Small intestine (tissue), 7 donors: Measurements from ENCODE around the gene RPS6KA5. TPM values are rescaled to one million over a fixed set of nuclear protein-coding genes. Genes with fewer than 3 reads are reported as not detected.

Experiments used
- DNase-seq, 2 donors: peaks; one replicate each; pipeline versions ENCODE4 v3.0.0 to v3.0.0-alpha.2; 2013
- FAIRE-seq: peaks from 2 replicates; lab custom pipeline; 2012; peaks lifted over from hg19 to GRCh38; lab: Jason Lieb, UNC
- H3K27ac ChIP-seq, 3 donors: one replicate each; pipeline ENCODE4 v1.5.1; 2013; ENCODE audit warnings: low read length in 2 of 3, mild to moderate bottlenecking in 2 of 3, control low read depth in 1 of 3, inconsistent platforms in 1 of 3, low read depth in 1 of 3, moderate library complexity in 1 of 3
- H3K27me3 ChIP-seq, 3 donors: one replicate each; pipeline ENCODE4 v1.6.1; 2013; ENCODE audit warnings: low read length in 3 of 3, inconsistent platforms in 1 of 3; ENCODE audit not compliant: control insufficient read depth in 3 of 3, insufficient read depth in 3 of 3
- H3K36me3 ChIP-seq, 3 donors: one replicate each; pipeline ENCODE4 v1.6.1; 2013; ENCODE audit warnings: low read length in 3 of 3, inconsistent platforms in 1 of 3, low read depth in 1 of 3, mild to moderate bottlenecking in 1 of 3, moderate library complexity in 1 of 3; ENCODE audit not compliant: control insufficient read depth in 3 of 3, insufficient read depth in 2 of 3
- H3K4me1 ChIP-seq, 3 donors: one replicate each; pipeline ENCODE4 v1.6.1; 2013; ENCODE audit warnings: low read length in 2 of 3, inconsistent platforms in 1 of 3, low read depth in 1 of 3, mild to moderate bottlenecking in 1 of 3, moderate library complexity in 1 of 3; ENCODE audit not compliant: control insufficient read depth in 3 of 3, insufficient read depth in 2 of 3
- H3K4me3 ChIP-seq, 3 donors: one replicate each; pipeline ENCODE4 v1.5.1; 2013; ENCODE audit warnings: low read length in 3 of 3, control low read depth in 1 of 3, inconsistent platforms in 1 of 3, low read depth in 1 of 3, mild to moderate bottlenecking in 1 of 3, moderate library complexity in 1 of 3
- H3K9me3 ChIP-seq, 2 donors: one replicate each; pipeline ENCODE4 v1.6.1; 2013; ENCODE audit warnings: low read depth in 1 of 2, low read length in 1 of 2; ENCODE audit not compliant: control insufficient read depth in 2 of 2, insufficient read depth in 1 of 2
- WGBS, 3 donors: extraction: QIAGEN DNeasy Blood & Tissue Kit; methylation state at CpG; one replicate each; pipeline ENCODE4 v1.1.7; 2013; 5-methylcytosine and 5-hydroxymethylcytosine counted together
- polyA plus RNA-seq, 4 donors: library from polyadenylated mRNA; stranded (reverse) in 3 of 4; unstranded in 1 of 4; fragments of 200-250 nt in 3 of 4; fragments of 120-200 nt in 1 of 4; gene quantifications; one replicate each; pipeline versions ENCODE4 v1.2.1 to v1.2.3, GENCODE V29; 2013
- donor health status: healthy with polysubstance abuse.
- donor health status: control.
- donor health status: control.
- donor health status: Bipolar disorder and iron deficiency.
- donor health status: healthy.

RPS6KA5 gene
- polyA plus RNA-seq, 4 donors = 1.9 to 9.5 (median 3.8) TPM

- Histone ChIP-seq H3K9me3 (no peaks in the 10 kb centered on the region), H3K4me1 (peaks cover 0 to 13% (median 0%) of the 10 kb centered on the region in 3 donors), H3K27me3 (no peaks in the 10 kb centered on the region), H3K36me3 (no peaks in the 10 kb centered on the region), H3K27ac (peak overlapping the region in 1 of 3 donors; percentile 67), H3K4me3 (no peak overlapping the region)
- FAIRE-seq = no peak
- 77 to 93% (median 77%) methylated on average over 5 of the region's 5 CpGs for WGBS, 3 donors
- DNase-seq = peak; percentile 64 to 68
Observed at GRCh38 chr14:91018481-91018880, 42.0 kb downstream of the RPS6KA5 start.

GRCh38 chr14:91016800-91017410 is 43.5 kb downstream of the RPS6KA5 start:
- DNase-seq = no peak
- 96 to 98% (median 97%) methylated on average over 3 of the region's 3 CpGs for WGBS, 3 donors

GRCh38 chr14:91015435-91015834 is 45.0 kb downstream of the RPS6KA5 start:
- Histone ChIP-seq H3K4me3 (no peak overlapping the region), H3K4me1 (peaks cover 2 to 13% (median 2%) of the 10 kb centered on the region in 3 donors), H3K27ac (no peak overlapping the region), H3K9me3 (no peaks in the 10 kb centered on the region), H3K36me3 (no peaks in the 10 kb centered on the region), H3K27me3 (no peaks in the 10 kb centered on the region)
- FAIRE-seq (peak; percentile 26), DNase-seq (no peak)
- WGBS, 3 donors = 32 to 45% (median 44%) methylated on average over 1 of the region's 1 CpG

More at GRCh38 chr14:91016800-91017410, 43.5 kb downstream of the RPS6KA5 start:
- no peak for FAIRE-seq
- no peak overlapping the region for H3K27ac ChIP-seq
- H3K36me3 ChIP-seq = no peaks in the 10 kb centered on the region
- no peaks in the 10 kb centered on the region for H3K27me3 ChIP-seq
- H3K4me1 ChIP-seq = peaks cover 0 to 13% (median 2%) of the 10 kb centered on the region in 3 donors
- H3K9me3 ChIP-seq = no peaks in the 10 kb centered on the region
- no peak overlapping the region for H3K4me3 ChIP-seq

- Histone ChIP-seq H3K4me3 (no peak overlapping the region), H3K9me3 (no peaks in the 10 kb centered on the region), H3K27me3 (no peaks in the 10 kb centered on the region), H3K36me3 (no peaks in the 10 kb centered on the region), H3K4me1 (peaks cover 0 to 9% (median 2%) of the 10 kb centered on the region in 3 donors), H3K27ac (no peak overlapping the region)
- DNase-seq = no peak
- WGBS, 3 donors = 65 to 88% (median 77%) methylated on average over 2 of the region's 2 CpGs
- FAIRE-seq = no peak
Observed at GRCh38 chr14:91012045-91012444, 48.4 kb downstream of the RPS6KA5 start.

GRCh38 chr14:91010153-91010533 is 50.3 kb downstream of the RPS6KA5 start:
- Histone ChIP-seq H3K4me1 (peaks cover 0 to 12% (median 2%) of the 10 kb centered on the region in 3 donors), H3K36me3 (no peaks in the 10 kb centered on the region), H3K9me3 (no peaks in the 10 kb centered on the region), H3K4me3 (no peak overlapping the region), H3K27me3 (no peaks in the 10 kb centered on the region), H3K27ac (no peak overlapping the region)
- 97 to 100% (median 98%) methylated on average over 2 of the region's 2 CpGs for WGBS, 3 donors
- FAIRE-seq (no peak), DNase-seq (no peak)

GRCh38 chr14:91009501-91010152 is 50.8 kb downstream of the RPS6KA5 start:
- no peaks in the 10 kb centered on the region for H3K27me3 ChIP-seq
- H3K9me3 ChIP-seq = no peaks in the 10 kb centered on the region
- 76 to 86% (median 79%) methylated on average over 3 of the region's 3 CpGs for WGBS, 3 donors
- DNase-seq = no peak
- H3K27ac ChIP-seq = peak overlapping the region in 1 of 3 donors; percentile 35
- H3K4me1 ChIP-seq = peaks cover 0 to 12% (median 2%) of the 10 kb centered on the region in 3 donors
- H3K4me3 ChIP-seq = no peak overlapping the region
- H3K36me3 ChIP-seq = no peaks in the 10 kb centered on the region
- FAIRE-seq = no peak

- DNase-seq (peak; percentile 37 to 47), FAIRE-seq (no peak)
- Histone ChIP-seq H3K9me3 (no peaks in the 10 kb centered on the region), H3K27me3 (no peaks in the 10 kb centered on the region), H3K4me1 (peaks cover 0 to 12% (median 2%) of the 10 kb centered on the region in 3 donors), H3K4me3 (no peak overlapping the region), H3K36me3 (no peaks in the 10 kb centered on the region), H3K27ac (peak overlapping the region in 1 of 3 donors; percentile 35)
- 64 to 76% (median 71%) methylated on average over 2 of the region's 2 CpGs for WGBS, 3 donors
Observed at GRCh38 chr14:91008759-91009409, 51.6 kb downstream of the RPS6KA5 start.

- no peak for FAIRE-seq
Observed at GRCh38 chr14:91005716-91006115, 54.7 kb downstream of the RPS6KA5 start.

More at GRCh38 chr14:91005716-91006115, 54.7 kb downstream of the RPS6KA5 start:
- no peaks in the 10 kb centered on the region for H3K9me3 ChIP-seq
- H3K27ac ChIP-seq = no peak overlapping the region
- H3K4me1 ChIP-seq = peaks cover 0 to 11% (median 0%) of the 10 kb centered on the region in 3 donors
- no peak overlapping the region for H3K4me3 ChIP-seq
- no peaks in the 10 kb centered on the region for H3K27me3 ChIP-seq
- H3K36me3 ChIP-seq = no peaks in the 10 kb centered on the region
- DNase-seq = no peak
